ENCODE results near the gene EVI5L.
A peak's percentile ranks its signal among the peaks of the same experiment; 100 is the strongest.

Gene EVI5L

GRCh38 chr19:7900931-7901330 lies 70.9 kb downstream of the EVI5L start:
- H3K4me3 ChIP-seq (ENCODE audit: low read depth, low read length) = no peak overlapping the region
- DNase-seq (ENCODE audit: low read depth, low spot score) = no peak
- in situ Hi-C loops (cut with HindIII; ENCODE audit: low sequenced_read_pairs) = no loop called here
- no peak for TF ChIP-seq CTCF (IDR thresholded peaks at IDR 0.05; ENCODE audit: low read depth, low read length)

GRCh38 chr19:7901337-7901736 lies 71.3 kb downstream of the EVI5L start:
- DNase-seq (ENCODE audit: low read depth, low spot score) = no peak

GRCh38 chr19:7902796-7903243 lies 72.8 kb downstream of the EVI5L start:
- TF ChIP-seq CTCF (IDR thresholded peaks at IDR 0.05; ENCODE audit: low read depth, low read length) = no peak

More at GRCh38 chr19:7901337-7901736, 71.3 kb downstream of the EVI5L start:
- no peak overlapping the region for H3K4me3 ChIP-seq (ENCODE audit: low read depth, low read length)
- in situ Hi-C loops (cut with HindIII; ENCODE audit: low sequenced_read_pairs) = no loop called here
- no peak for TF ChIP-seq CTCF (IDR thresholded peaks at IDR 0.05; ENCODE audit: low read depth, low read length)

GRCh38 chr19:7903244-7904073 lies 73.4 kb downstream of the EVI5L start, which contains the start of gene MAP2K7:
Gene MAP2K7 (plus strand): TSS chr19:7903877. CDS start chr19:7903945, 68 bp downstream.
- in situ Hi-C loops (cut with HindIII; ENCODE audit: low sequenced_read_pairs) = no loop called here
- peak; percentile 99 for DNase-seq (ENCODE audit: low read depth, low spot score)
- TF ChIP-seq CTCF (IDR thresholded peaks at IDR 0.05; ENCODE audit: low read depth, low read length) = peak; percentile 60

More at GRCh38 chr19:7902796-7903243, 72.8 kb downstream of the EVI5L start:
- no peak for DNase-seq (ENCODE audit: low read depth, low spot score)
- in situ Hi-C loops (cut with HindIII; ENCODE audit: low sequenced_read_pairs) = no loop called here
- H3K4me3 ChIP-seq (ENCODE audit: low read depth, low read length) = peak overlapping the region; percentile 57

GRCh38 chr19:7904074-7905020 lies 74.3 kb downstream of the EVI5L start:
- H3K4me3 ChIP-seq (ENCODE audit: low read depth, low read length) = peak overlapping the region; percentile 91
- in situ Hi-C loops (cut with HindIII; ENCODE audit: low sequenced_read_pairs) = no loop called here

More at GRCh38 chr19:7903244-7904073, 73.4 kb downstream of the EVI5L start, which contains the start of gene MAP2K7:
- peak within 1 kb of the TSS; percentile 91 for H3K4me3 ChIP-seq (ENCODE audit: low read depth, low read length)

More at GRCh38 chr19:7904074-7905020, 74.3 kb downstream of the EVI5L start:
- DNase-seq (ENCODE audit: low read depth, low spot score) = peak; percentile 15
- TF ChIP-seq CTCF (IDR thresholded peaks at IDR 0.05; ENCODE audit: low read depth, low read length) = no peak
